ENCODE data around the gene C10orf105. TPM values are rescaled to one million over a fixed set of nuclear protein-coding genes. Genes with fewer than 3 reads are reported as not detected.

Gene C10orf105
- total and polyA plus RNA-seq, 2 of the 13 experiments (the other 11 are each of a cell fraction or from before 2014, with no cell fraction given): not detected

DNA sequence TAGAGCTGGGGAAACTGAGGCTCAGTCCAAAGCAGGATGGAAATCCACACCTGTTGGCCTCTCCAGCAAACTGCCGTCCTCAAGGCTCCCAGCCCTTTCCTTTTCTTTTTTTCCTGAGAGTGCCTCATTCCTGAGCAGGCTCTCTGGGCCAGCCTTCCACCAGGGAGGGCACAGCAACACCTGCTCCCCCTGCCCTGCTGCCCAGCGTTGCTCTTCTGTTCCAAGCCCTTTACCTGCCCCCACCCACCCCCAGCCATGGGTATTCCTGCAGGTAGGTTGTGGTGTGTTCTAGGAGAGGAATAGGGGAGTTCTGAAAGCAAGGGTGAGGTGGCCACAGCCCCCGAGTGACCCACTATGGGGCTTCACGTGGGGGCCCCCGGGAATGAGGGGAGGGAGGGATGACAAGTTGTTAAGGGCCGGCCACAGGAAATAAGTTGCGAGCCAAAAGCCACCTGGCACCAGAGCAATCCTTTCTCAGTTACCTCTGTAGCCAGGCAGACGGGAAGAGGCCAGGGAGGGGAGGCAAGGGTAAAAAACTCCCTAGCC, 34.5 kb upstream of the C10orf105 start (continued):
- TF ChIP-seq GMEB2 (CRISPR knock-in tag; IDR thresholded peaks at IDR 0.05; ENCODE audit: low read depth) (no peak), KLF6 (CRISPR knock-in tag; IDR thresholded peaks at IDR 0.05) (no peak), HDAC6 (IDR thresholded peaks at IDR 0.05; ENCODE audit: low read depth, low read length) (no peak), ZNF605 (CRISPR knock-in tag; IDR thresholded peaks at IDR 0.05) (no peak), ZNF431 (CRISPR knock-in tag; IDR thresholded peaks at IDR 0.05; ENCODE audit: borderline replicate concordance, low read depth) (no peak), NCOA1 (CRISPR knock-in tag; IDR thresholded peaks at IDR 0.05) (no peak), FOXA1 (IDR thresholded peaks at IDR 0.05) (no peak), FOXA1 (CRISPR knock-in tag; IDR thresholded peaks at IDR 0.05) (no peak), RBFOX2 (IDR thresholded peaks at IDR 0.05; ENCODE audit: low read depth, low read length) (no peak), ZNF720 (CRISPR knock-in tag; IDR thresholded peaks at IDR 0.05) (no peak), ATF7-NPFF (CRISPR knock-in tag; IDR thresholded peaks at IDR 0.05; ENCODE audit: low read depth) (no peak), ZNF746 (CRISPR knock-in tag; IDR thresholded peaks at IDR 0.05) (no peak), GTF2F1 (IDR thresholded peaks at IDR 0.05; ENCODE audit: low read length) (no peak), ZGPAT (CRISPR knock-in tag; IDR thresholded peaks at IDR 0.05) (no peak)
